Type B pancreatic cell (in vitro differentiated cells): Measurements from ENCODE around the gene PATL2. TPM values are rescaled to one million over a fixed set of nuclear protein-coding genes. Genes with fewer than 3 reads are reported as not detected.

Source experiments
- DNase-seq: peaks from one replicate; pipeline ENCODE4 v3.0.0; 2021; ENCODE audit warnings: mixed read lengths; ENCODE audit not compliant: unreplicated experiment; ENCODE audit errors: extremely low spot score
- H3K27ac Mint-ChIP-seq: 2 replicates; pipeline ENCODE4 v1.8.0; 2021; ENCODE audit warnings: mild to moderate bottlenecking, mixed read lengths
- H3K27me3 Mint-ChIP-seq: 2 replicates; pipeline ENCODE4 v1.8.0; 2021; ENCODE audit warnings: mixed read lengths
- H3K36me3 Mint-ChIP-seq: 2 replicates; pipeline ENCODE4 v1.8.0; 2021; ENCODE audit warnings: mixed read lengths
- H3K4me1 Mint-ChIP-seq: one replicate; pipeline ENCODE4 v1.8.0; 2021; ENCODE audit warnings: mixed read lengths; ENCODE audit not compliant: unreplicated experiment
- H3K4me3 Mint-ChIP-seq: 2 replicates; pipeline ENCODE4 v1.8.0; 2021; ENCODE audit warnings: mild to moderate bottlenecking, mixed read lengths
- H3K9me3 Mint-ChIP-seq: 2 replicates; pipeline ENCODE4 v1.8.0; 2021; ENCODE audit warnings: mixed read lengths
- total RNA-seq: library from RNA; stranded (reverse); gene quantifications from 2 replicates; pipeline ENCODE4 v1.2.1, GENCODE V29; 2021; ENCODE audit warnings: low replicate concordance
- TF ChIP-seq, protein P1 (sequence below): fragments of 200-600 bp; sonication (generic); conservative IDR thresholded peaks from 2 replicates; pipeline ENCODE4 v1.5.0; 2021; ENCODE audit warnings: antibody characterized with exemption, mild to moderate bottlenecking

PATL2 gene
- total RNA-seq, 1 donor from 2014 or later, result 1.2 TPM

DNA sequence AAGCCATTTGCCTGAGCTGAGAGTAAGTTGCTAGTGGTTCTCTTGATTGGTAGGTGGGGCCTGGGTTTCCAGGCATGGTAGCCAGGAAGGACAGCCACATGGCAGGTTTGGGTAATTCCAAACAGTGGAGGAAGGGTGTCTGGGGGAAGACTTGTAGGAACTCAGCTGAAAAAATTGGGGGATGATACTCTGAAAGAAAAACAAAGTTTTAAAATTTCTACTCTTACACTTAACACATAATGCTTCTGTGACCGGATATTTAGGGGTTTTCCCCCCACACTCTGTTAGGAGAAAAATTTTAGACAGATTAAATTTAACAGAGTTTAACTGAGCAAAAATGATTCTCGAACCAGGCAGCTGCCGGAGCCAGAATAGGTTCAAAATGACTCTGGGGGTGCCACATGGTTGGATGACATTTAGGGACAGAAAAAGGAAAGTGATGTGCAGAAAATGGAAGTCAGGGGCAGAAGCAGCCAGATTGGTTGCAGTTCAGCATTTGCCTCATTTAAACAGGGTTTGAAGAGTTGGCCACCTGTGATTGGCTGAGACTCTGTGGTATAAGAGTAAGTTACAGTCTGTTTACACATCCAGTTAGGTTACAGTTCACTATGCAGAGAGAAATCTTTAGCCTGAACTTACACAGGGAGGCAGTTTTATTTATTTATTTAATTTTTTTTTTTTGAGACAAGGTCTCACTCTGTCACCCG, 8.3 kb upstream of the PATL2 start:
- no peak overlapping the region for H3K27ac Mint-ChIP-seq
- H3K9me3 Mint-ChIP-seq, result no peaks in the 10 kb centered on the region
- no peaks in the 10 kb centered on the region for H3K4me1 Mint-ChIP-seq
- TF ChIP-seq, protein P1, sequence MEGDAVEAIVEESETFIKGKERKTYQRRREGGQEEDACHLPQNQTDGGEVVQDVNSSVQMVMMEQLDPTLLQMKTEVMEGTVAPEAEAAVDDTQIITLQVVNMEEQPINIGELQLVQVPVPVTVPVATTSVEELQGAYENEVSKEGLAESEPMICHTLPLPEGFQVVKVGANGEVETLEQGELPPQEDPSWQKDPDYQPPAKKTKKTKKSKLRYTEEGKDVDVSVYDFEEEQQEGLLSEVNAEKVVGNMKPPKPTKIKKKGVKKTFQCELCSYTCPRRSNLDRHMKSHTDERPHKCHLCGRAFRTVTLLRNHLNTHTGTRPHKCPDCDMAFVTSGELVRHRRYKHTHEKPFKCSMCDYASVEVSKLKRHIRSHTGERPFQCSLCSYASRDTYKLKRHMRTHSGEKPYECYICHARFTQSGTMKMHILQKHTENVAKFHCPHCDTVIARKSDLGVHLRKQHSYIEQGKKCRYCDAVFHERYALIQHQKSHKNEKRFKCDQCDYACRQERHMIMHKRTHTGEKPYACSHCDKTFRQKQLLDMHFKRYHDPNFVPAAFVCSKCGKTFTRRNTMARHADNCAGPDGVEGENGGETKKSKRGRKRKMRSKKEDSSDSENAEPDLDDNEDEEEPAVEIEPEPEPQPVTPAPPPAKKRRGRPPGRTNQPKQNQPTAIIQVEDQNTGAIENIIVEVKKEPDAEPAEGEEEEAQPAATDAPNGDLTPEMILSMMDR, result no peak
- peaks cover 24% of the 10 kb centered on the region for H3K36me3 Mint-ChIP-seq
- no peak overlapping the region for H3K4me3 Mint-ChIP-seq
- no peak for DNase-seq
- no peaks in the 10 kb centered on the region for H3K27me3 Mint-ChIP-seq

DNA sequence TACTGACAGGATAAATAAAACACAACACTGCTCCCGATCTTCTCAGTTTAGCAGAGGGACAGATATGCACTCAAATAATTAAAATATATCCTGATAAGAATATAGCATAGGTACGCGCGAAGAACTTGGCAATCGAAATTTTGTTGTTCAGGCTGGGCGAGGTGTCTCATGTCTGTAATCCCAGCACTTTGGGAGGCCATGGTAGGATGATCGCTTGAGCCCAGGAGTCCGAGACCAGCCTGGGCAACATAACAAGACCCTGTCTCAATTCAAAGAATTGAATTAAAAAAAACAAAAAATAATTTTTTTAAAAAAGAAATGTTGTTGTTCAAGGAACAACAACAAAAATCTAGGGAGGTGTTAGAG, 7.8 kb upstream of the PATL2 start:
- Mint-ChIP-seq H3K9me3 (no peaks in the 10 kb centered on the region), H3K4me1 (no peaks in the 10 kb centered on the region), H3K27ac (no peak overlapping the region), H3K4me3 (no peak overlapping the region), H3K36me3 (peaks cover 24% of the 10 kb centered on the region), H3K27me3 (no peaks in the 10 kb centered on the region)
- TF ChIP-seq, protein P1, result no peak
- DNase-seq, result no peak

DNA sequence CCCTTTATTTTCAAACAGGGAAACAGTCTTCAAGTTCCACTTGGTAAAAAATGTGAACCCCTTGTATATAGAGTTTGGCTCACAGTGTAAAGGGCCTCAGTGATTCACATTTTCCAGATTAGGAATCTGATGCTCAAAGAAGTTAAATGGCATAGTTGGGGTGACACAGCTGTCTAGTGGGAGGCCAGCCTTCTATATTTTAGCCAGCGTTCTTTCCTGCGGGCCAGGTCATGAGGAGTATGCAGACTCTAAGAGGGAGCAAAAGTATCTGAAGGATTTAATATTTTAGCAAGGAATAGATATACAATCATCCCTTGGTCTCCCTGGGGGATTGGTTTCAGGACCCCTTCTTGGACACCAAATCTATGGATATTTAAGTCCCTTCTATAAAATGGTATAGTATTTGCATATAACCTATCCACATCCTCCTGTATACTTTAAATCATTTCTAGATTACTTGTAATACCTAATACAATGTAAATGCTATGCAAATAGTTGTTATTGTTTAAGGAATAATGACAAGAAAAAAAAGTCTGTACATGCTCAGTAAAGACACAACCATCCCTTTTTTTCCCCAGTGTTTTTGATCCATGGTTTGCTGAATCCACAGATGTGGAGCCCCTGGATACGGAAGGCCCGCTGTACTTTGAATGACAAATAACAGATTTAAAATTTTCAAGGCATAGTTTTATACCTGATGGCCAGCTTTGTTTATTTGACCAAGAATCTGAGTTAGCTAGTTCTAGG, 7.2 kb upstream of the PATL2 start:
- Mint-ChIP-seq H3K36me3 (peaks cover 24% of the 10 kb centered on the region), H3K4me1 (peaks cover 4% of the 10 kb centered on the region), H3K9me3 (no peaks in the 10 kb centered on the region), H3K4me3 (no peak overlapping the region), H3K27me3 (no peaks in the 10 kb centered on the region), H3K27ac (no peak overlapping the region)
- no peak for DNase-seq
- TF ChIP-seq, protein P1, result no peak

DNA sequence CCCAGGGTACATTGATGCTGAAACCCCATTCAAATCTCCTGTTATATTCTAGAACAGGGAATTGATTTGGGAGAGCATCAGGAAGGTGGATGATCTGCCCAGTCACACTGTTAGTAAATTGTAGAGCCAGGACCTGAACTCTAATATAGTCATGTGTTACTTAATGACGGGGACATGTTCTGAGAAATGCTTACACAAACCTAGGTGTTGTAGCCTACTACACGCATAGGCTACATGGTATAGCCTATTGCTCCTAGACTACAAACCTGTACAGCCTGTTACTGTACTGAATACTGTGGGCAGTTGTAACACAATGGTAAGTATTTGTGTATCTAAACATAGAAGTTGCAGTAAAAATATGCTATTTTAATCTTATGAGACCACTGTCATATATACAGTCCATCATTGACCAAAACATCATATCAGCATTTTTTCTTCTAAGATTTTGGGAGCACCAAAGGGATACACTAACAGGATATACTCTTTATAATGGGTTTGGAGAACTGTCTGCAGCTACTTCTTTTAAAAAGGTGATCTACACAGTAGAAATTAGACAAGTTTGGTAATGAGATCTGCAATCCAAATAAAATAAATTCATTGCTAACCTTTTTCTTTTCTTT, 6.0 kb upstream of the PATL2 start:
- peaks cover 11% of the 10 kb centered on the region for H3K4me1 Mint-ChIP-seq
- no peak overlapping the region for H3K27ac Mint-ChIP-seq
- TF ChIP-seq, protein P1, result no peak
- peaks cover 24% of the 10 kb centered on the region for H3K36me3 Mint-ChIP-seq
- DNase-seq, result no peak
- no peak overlapping the region for H3K4me3 Mint-ChIP-seq
- no peaks in the 10 kb centered on the region for H3K27me3 Mint-ChIP-seq
- no peaks in the 10 kb centered on the region for H3K9me3 Mint-ChIP-seq

DNA sequence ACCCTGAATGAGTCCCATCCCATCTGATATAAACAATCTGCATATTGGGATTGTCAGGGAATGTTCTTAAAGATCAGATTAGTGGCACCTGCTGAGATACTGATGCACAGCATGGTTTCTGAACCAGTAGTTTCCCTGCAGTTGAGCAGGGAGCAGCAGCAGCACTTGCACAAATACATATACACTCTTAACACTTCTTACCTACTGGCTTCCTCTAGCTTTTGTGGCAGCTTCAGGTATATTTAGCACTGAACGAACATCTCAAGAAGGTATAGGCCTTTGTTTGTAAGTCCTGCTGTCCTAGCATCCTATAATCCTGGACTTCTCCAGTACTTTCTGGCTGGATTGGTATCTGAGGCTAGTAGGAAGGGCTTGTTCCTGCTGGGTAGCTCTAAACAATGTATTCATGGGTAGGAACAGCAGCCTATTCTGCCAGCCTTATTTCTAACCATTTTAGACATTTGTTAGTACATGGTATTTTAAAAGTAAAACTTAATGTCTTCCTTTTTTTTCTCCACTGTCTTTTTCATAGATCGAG, 4.7 kb upstream of the PATL2 start:
- TF ChIP-seq, protein P1, result no peak

More for the DNA sequence above, 4.7 kb upstream of the PATL2 start:
- H3K4me3 Mint-ChIP-seq, result no peak overlapping the region
- H3K27ac Mint-ChIP-seq, result no peak overlapping the region
- peaks cover 15% of the 10 kb centered on the region for H3K4me1 Mint-ChIP-seq
- peaks cover 24% of the 10 kb centered on the region for H3K36me3 Mint-ChIP-seq
- H3K27me3 Mint-ChIP-seq, result no peaks in the 10 kb centered on the region
- no peak for DNase-seq
- H3K9me3 Mint-ChIP-seq, result no peaks in the 10 kb centered on the region
